PC-3 (cell line): ENCODE data around the gene BPIFB1. TPM values are rescaled to one million over a fixed set of nuclear protein-coding genes. Genes with fewer than 3 reads are reported as not detected.

Source experiments
- ATAC-seq: fragments of 200-7000 bp; cut with Tn5 transposase; 2 replicates; pipeline ENCODE4 v1.9.1; 2020; ENCODE audit warnings: mild to moderate bottlenecking, moderate library complexity
- BruUV-seq: library from RNA; stranded (reverse); fragments of 400-500 nt; replicated peaks from 2 replicates; lab custom pipeline; 2021; lab: Mats Ljungman, UMichigan
- CTCF ChIA-PET: fragments of 300-600 bp; sonication (Branson Sonifier 250); formaldehyde crosslinking; loops from one replicate; lab custom pipeline; 2022; ENCODE audit warnings: antibody characterized with exemption; lab: Charles Lee
- POLR2A ChIA-PET: fragments of 300-600 bp; sonication (Branson Sonifier 250); formaldehyde crosslinking; loops from one replicate; lab custom pipeline; 2022; ENCODE audit warnings: antibody characterized with exemption; ENCODE audit not compliant: unreplicated experiment; lab: Charles Lee
- DNase-seq: peaks from one replicate; pipeline ENCODE4 v3.0.0-alpha.2; 2015
- H2AFZ ChIP-seq: fragments of 300-600 bp; sonication (generic); 2 replicates; pipeline ENCODE4 v1.6.0; 2016; ENCODE audit warnings: antibody characterized with exemption, low read length
- H3F3A ChIP-seq: fragments of 300-600 bp; sonication (generic); one replicate; pipeline ENCODE4 v1.6.0; 2017; ENCODE audit warnings: antibody characterized with exemption, low read length, control low read depth, mild to moderate bottlenecking; ENCODE audit not compliant: unreplicated experiment
- H3K27ac ChIP-seq: fragments of 300-600 bp; sonication (generic); 2 replicates; pipeline ENCODE4 v1.5.1; 2016; ENCODE audit warnings: mild to moderate bottlenecking, low read length
- H3K27me3 ChIP-seq: fragments of 300-600 bp; sonication (generic); 2 replicates; pipeline ENCODE4 v1.6.1; 2016; ENCODE audit warnings: low read length, mixed read lengths
- H3K36me3 ChIP-seq: fragments of 300-600 bp; sonication (generic); 2 replicates; pipeline ENCODE4 v1.6.1; 2016; ENCODE audit warnings: low read depth, mixed run types, low read length, mixed read lengths
- H3K4me1 ChIP-seq: fragments of 300-600 bp; sonication (generic); 2 replicates; pipeline ENCODE4 v1.5.1; 2016; ENCODE audit warnings: low read length; ENCODE audit not compliant: insufficient read depth
- H3K4me2 ChIP-seq: fragments of 300-600 bp; sonication (generic); 2 replicates; pipeline ENCODE4 v1.6.0; 2016; ENCODE audit warnings: low read length
- H3K4me3 ChIP-seq: fragments of 300-600 bp; sonication (generic); 2 replicates; pipeline ENCODE4 v1.5.1; 2016; ENCODE audit warnings: mild to moderate bottlenecking, low read length, mixed read lengths
- H3K79me2 ChIP-seq: fragments of 300-600 bp; sonication (generic); 2 replicates; pipeline ENCODE4 v1.6.1; 2017; ENCODE audit warnings: low read length, mixed read lengths
- H3K9ac ChIP-seq: fragments of 300-600 bp; sonication (generic); 2 replicates; pipeline ENCODE4 v1.6.0; 2016; ENCODE audit warnings: mild to moderate bottlenecking, low read length
- H3K9me2 ChIP-seq: fragments of 300-600 bp; sonication (generic); replicated peaks from 2 replicates; pipeline ENCODE4 v1.6.1; 2016; ENCODE audit warnings: mixed run types, low read length, mixed read lengths
- H3K9me3 ChIP-seq: fragments of 300-600 bp; sonication (generic); 2 replicates; pipeline ENCODE4 v1.6.1; 2016; ENCODE audit warnings: low read length, mixed read lengths
- H4K20me1 ChIP-seq: fragments of 300-600 bp; sonication (generic); 2 replicates; pipeline ENCODE4 v1.6.1; 2016; ENCODE audit warnings: low read length, mixed read lengths
- EZH2 ChIP-seq: fragments of 300-600 bp; sonication (generic); IDR thresholded peaks from one replicate; pipeline ENCODE4 v1.6.1; 2017; ENCODE audit warnings: antibody characterized with exemption, mild to moderate bottlenecking, low read length; ENCODE audit not compliant: unreplicated experiment
- EZH2phosphoT487 ChIP-seq: fragments of 300-600 bp; sonication (generic); IDR thresholded peaks from 2 replicates; pipeline ENCODE4 v1.6.1; 2018; ENCODE audit warnings: mild to moderate bottlenecking, antibody characterized with exemption, low read length, borderline replicate concordance
- intact Hi-C: fragments of 100-400 bp; cut with micrococcal nuclease; formaldehyde crosslinking; loops from 2 replicates; pipeline ENCODE4 v1.9.0; 2023
- total RNA-seq: library from RNA; depleted of rRNA; stranded (reverse); fragments of >200 nt; gene quantifications from 2 replicates; pipeline ENCODE4 v1.2.3, GENCODE V29; 2014
- TF ChIP-seq, protein P1 (sequence below): fragments of 300-600 bp; sonication (generic); conservative IDR thresholded peaks from 2 replicates; pipeline ENCODE4 v1.5.1; 2017; ENCODE audit warnings: antibody characterized with exemption, low read depth, mild to moderate bottlenecking, low read length

BPIFB1 gene
- total RNA-seq, 1 experiment from 2014 or later: not detected

DNA sequence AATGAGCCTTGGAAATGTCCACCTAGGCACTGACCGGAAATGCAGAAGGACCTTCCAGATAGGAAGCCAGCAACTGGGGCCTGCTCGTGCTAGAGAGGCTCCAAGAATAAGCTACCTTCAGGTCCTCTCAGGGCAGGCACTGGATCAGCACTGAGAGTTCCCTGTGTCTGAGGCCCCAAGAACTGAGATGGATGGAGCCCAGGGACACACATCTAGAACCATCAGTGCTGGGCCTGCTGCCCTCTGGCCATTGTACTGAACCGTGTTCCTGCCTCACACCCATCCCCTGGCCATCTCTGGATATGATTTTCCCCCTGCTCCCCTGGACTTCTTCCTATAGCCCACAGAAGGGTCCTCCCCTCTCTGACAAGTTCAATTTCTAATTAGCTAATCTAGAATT is 36.9 kb upstream of the BPIFB1 start:
- Histone ChIP-seq H4K20me1 (no peaks in the 10 kb centered on the region), H3K27me3 (peaks cover 14% of the 10 kb centered on the region), H3K4me3 (no peak overlapping the region), H3K9me2 (no peaks in the 10 kb centered on the region), H3K4me2 (no peak overlapping the region), H3K4me1 (no peaks in the 10 kb centered on the region), H3F3A (no peaks in the 10 kb centered on the region), H3K79me2 (no peaks in the 10 kb centered on the region), H3K27ac (no peak overlapping the region), H3K36me3 (no peaks in the 10 kb centered on the region), H3K9me3 (no peaks in the 10 kb centered on the region), H3K9ac (no peak overlapping the region), H2AFZ (no peak overlapping the region)
- ChIA-PET CTCF (interaction anchor here (0.6 kb wide), 1 partner anchor 112 kb away, joined by 3 read pairs; no protein-coding TSS in a partner anchor), POLR2A (no interaction called here)
- DNase-seq (no peak), ATAC-seq (no peak)
- BruUV-seq: no TSS peak
- intact Hi-C loops: no loop called here
- TF ChIP-seq, protein P1, sequence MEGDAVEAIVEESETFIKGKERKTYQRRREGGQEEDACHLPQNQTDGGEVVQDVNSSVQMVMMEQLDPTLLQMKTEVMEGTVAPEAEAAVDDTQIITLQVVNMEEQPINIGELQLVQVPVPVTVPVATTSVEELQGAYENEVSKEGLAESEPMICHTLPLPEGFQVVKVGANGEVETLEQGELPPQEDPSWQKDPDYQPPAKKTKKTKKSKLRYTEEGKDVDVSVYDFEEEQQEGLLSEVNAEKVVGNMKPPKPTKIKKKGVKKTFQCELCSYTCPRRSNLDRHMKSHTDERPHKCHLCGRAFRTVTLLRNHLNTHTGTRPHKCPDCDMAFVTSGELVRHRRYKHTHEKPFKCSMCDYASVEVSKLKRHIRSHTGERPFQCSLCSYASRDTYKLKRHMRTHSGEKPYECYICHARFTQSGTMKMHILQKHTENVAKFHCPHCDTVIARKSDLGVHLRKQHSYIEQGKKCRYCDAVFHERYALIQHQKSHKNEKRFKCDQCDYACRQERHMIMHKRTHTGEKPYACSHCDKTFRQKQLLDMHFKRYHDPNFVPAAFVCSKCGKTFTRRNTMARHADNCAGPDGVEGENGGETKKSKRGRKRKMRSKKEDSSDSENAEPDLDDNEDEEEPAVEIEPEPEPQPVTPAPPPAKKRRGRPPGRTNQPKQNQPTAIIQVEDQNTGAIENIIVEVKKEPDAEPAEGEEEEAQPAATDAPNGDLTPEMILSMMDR: no peak
- TF ChIP-seq EZH2 (no peak), EZH2phosphoT487 (no peak)

DNA sequence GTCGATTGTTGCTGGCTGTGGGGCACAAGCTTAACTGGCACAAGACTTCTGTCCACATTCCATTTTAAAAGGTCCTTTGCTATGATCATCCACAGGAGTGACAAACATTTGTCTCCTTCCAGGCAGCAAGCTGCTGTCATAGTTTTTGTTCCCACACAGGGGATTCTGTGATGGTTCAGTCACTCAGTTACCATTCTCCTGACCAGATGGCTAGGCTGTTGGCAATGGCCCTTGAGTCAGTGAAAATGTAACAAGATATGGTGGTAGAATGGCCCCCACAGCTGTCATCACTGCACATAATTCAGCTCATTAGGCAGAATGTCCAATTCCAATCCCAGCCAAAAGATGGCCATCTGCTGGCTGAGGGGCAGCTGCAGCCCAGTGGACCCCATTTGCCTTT is 33.6 kb upstream of the BPIFB1 start:
- Histone ChIP-seq H3K27me3 (peaks cover 3% of the 10 kb centered on the region; the same call in 1 of the 2 replicates), H3F3A (no peaks in the 10 kb centered on the region), H3K9me3 (no peaks in the 10 kb centered on the region), H3K9ac (no peak overlapping the region), H3K27ac (no peak overlapping the region), H3K4me1 (no peaks in the 10 kb centered on the region), H4K20me1 (no peaks in the 10 kb centered on the region), H3K9me2 (no peaks in the 10 kb centered on the region), H3K4me2 (no peak overlapping the region), H3K36me3 (no peaks in the 10 kb centered on the region), H3K79me2 (no peaks in the 10 kb centered on the region), H2AFZ (no peak overlapping the region), H3K4me3 (no peak overlapping the region)
- TF ChIP-seq EZH2phosphoT487 (no peak), EZH2 (no peak)
- TF ChIP-seq, protein P1: no peak
- DNase-seq (no peak), ATAC-seq (no peak)
- BruUV-seq: no TSS peak
- ChIA-PET CTCF (no interaction called here), POLR2A (no interaction called here)
- intact Hi-C loops: no loop called here

DNA sequence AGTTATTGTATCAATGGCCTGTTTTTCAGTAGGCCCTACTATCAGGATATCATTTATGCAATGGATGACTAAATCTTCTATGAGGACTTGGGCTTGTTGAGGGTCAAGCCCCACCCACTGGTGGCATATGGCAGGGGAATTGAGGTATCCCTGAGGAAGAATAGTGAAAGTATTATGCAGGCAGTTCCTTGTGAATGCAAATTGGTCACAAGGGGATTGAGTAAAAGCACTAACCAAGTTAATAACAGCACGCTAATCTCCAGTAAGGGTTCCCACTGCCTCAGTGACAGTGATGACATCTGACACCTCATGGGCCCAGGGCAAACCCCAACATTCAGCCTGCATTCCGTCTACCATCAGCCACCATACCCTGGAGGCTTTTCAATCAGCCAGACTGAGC is 32.3 kb upstream of the BPIFB1 start:
- Histone ChIP-seq H4K20me1 (no peaks in the 10 kb centered on the region), H3K4me1 (no peaks in the 10 kb centered on the region), H3K27ac (no peak overlapping the region), H3K4me3 (no peak overlapping the region), H3K79me2 (no peaks in the 10 kb centered on the region), H3K4me2 (no peak overlapping the region), H3F3A (no peaks in the 10 kb centered on the region), H3K27me3 (peaks cover 7% of the 10 kb centered on the region; the same call in 1 of the 2 replicates), H3K36me3 (no peaks in the 10 kb centered on the region), H2AFZ (no peak overlapping the region), H3K9me2 (no peaks in the 10 kb centered on the region), H3K9ac (no peak overlapping the region), H3K9me3 (no peaks in the 10 kb centered on the region)
- no peak for DNase-seq
- intact Hi-C loops: no loop called here
- no TSS peak for BruUV-seq
- ATAC-seq: no peak
- ChIA-PET CTCF (no interaction called here), POLR2A (no interaction called here)
- TF ChIP-seq EZH2phosphoT487 (no peak), EZH2 (no peak)
- TF ChIP-seq, protein P1: no peak
